Upper lobe of left lung (tissue), 6 donors: Measurements from ENCODE around the gene UGT2A1. TPM values are rescaled to one million over a fixed set of nuclear protein-coding genes. Genes with fewer than 3 reads are reported as not detected.

Experiments
- ATAC-seq, 2 donors: fragments of 200-7000 bp; cut with Tn5 transposase; one replicate each; pipeline ENCODE4 v1.9.1; 2022; ENCODE audit warnings: mild to moderate bottlenecking in 2 of 2, moderate library complexity in 2 of 2; ENCODE audit not compliant: low FRiP score in 2 of 2
- DNase-seq, 2 donors: peaks; one replicate each; pipeline ENCODE4 v3.0.0-alpha.2; 2019 to 2020
- H3K27ac ChIP-seq, 4 donors: fragments of 200-600 bp; sonication (generic); one replicate each; pipeline ENCODE4 v1.5.1; 2016 to 2019
- H3K27me3 ChIP-seq, 4 donors: fragments of 200-600 bp; sonication (generic); one replicate each; pipeline ENCODE4 v1.5.1; 2017 to 2019
- H3K36me3 ChIP-seq, 4 donors: fragments of 200-600 bp; sonication (generic); one replicate each; pipeline ENCODE4 v1.5.1; 2016 to 2019
- H3K4me1 ChIP-seq, 4 donors: fragments of 200-600 bp; sonication (generic); one replicate each; pipeline ENCODE4 v1.5.1; 2018 to 2019
- H3K4me3 ChIP-seq, 4 donors: fragments of 200-600 bp; sonication (generic); one replicate each; pipeline ENCODE4 v1.5.1; 2017 to 2019; ENCODE audit warnings: mild to moderate bottlenecking in 2 of 4, moderate library complexity in 1 of 4
- H3K9me3 ChIP-seq, 4 donors: fragments of 200-600 bp; sonication (generic); one replicate each; pipeline ENCODE4 v1.5.1; 2018 to 2019
- EP300 ChIP-seq, 4 donors: sonication (generic); formaldehyde crosslinking; IDR thresholded peaks; one replicate each; pipeline ENCODE4 v1.5.1; 2017; ENCODE audit warnings: antibody characterized with exemption in 4 of 4, control low read depth in 2 of 4
- POLR2A ChIP-seq, 4 donors: fragments of 450-650 bp; IDR thresholded peaks; one replicate each; pipeline ENCODE4 v1.5.1; 2016 to 2017; ENCODE audit warnings: antibody characterized with exemption in 4 of 4, mild to moderate bottlenecking in 2 of 4
- POLR2AphosphoS5 ChIP-seq, 2 donors: sonication (generic); formaldehyde crosslinking; IDR thresholded peaks; one replicate each; pipeline ENCODE4 v1.5.1; 2017; ENCODE audit warnings: antibody characterized with exemption in 2 of 2
- WGBS, 2 donors: methylation state at CpG; one replicate each; pipeline ENCODE4 v1.1.5; 2017 to 2018; 5-methylcytosine and 5-hydroxymethylcytosine counted together
- small RNA-seq, 4 donors: library from RNA; depleted of rRNA; stranded (forward); fragments of <200 nt; gene quantifications; one replicate each; pipeline ENCODE3, GENCODE V24; 2016
- total RNA-seq, 6 donors: library from RNA; depleted of rRNA in 4 of 6; stranded (reverse); fragments of >200 nt in 4 of 6; gene quantifications; one replicate each; pipeline versions ENCODE4 v1.1.0 to v1.2.1, GENCODE V29; 2016 to 2021
- TF ChIP-seq, protein P1 (sequence below), 6 experiments: fragments of 450-650 bp in 4 of 6; fragments of 200-600 bp in 2 of 6; sonication (generic) in 2 of 6; IDR thresholded peaks; one replicate each; pipeline ENCODE4 v1.5.1; 2016 to 2019; ENCODE audit warnings: antibody characterized with exemption in 6 of 6
- donor health status: DM: no; HTN: no; CAD: no; lungs with moderate emphysema.
- donor health status: DM: no; HTN: yes; CAD: no; lungs with severe emphysema.

Gene UGT2A1
- total RNA-seq, 6 donors from 2014 or later, result 0.59 TPM; not detected in 5

- ATAC-seq (no peak), DNase-seq (no peak)
- no peak overlapping the region for H3K4me3 ChIP-seq
- no peak overlapping the region for H3K27ac ChIP-seq
- no peaks in the 10 kb centered on the region for H3K27me3 ChIP-seq
- H3K36me3 ChIP-seq, result no peaks in the 10 kb centered on the region
- 47 to 51% methylated on average over 6 of the region's 6 CpGs for WGBS, 2 donors
- H3K4me1 ChIP-seq, result no peaks in the 10 kb centered on the region
- no peaks in the 10 kb centered on the region for H3K9me3 ChIP-seq
- no peak for TF ChIP-seq POLR2AphosphoS5 (IDR thresholded peaks at IDR 0.05)
- no peak for TF ChIP-seq POLR2A (IDR thresholded peaks at IDR 0.05)
- no peak for TF ChIP-seq EP300 (IDR thresholded peaks at IDR 0.05)
- TF ChIP-seq, protein P1, sequence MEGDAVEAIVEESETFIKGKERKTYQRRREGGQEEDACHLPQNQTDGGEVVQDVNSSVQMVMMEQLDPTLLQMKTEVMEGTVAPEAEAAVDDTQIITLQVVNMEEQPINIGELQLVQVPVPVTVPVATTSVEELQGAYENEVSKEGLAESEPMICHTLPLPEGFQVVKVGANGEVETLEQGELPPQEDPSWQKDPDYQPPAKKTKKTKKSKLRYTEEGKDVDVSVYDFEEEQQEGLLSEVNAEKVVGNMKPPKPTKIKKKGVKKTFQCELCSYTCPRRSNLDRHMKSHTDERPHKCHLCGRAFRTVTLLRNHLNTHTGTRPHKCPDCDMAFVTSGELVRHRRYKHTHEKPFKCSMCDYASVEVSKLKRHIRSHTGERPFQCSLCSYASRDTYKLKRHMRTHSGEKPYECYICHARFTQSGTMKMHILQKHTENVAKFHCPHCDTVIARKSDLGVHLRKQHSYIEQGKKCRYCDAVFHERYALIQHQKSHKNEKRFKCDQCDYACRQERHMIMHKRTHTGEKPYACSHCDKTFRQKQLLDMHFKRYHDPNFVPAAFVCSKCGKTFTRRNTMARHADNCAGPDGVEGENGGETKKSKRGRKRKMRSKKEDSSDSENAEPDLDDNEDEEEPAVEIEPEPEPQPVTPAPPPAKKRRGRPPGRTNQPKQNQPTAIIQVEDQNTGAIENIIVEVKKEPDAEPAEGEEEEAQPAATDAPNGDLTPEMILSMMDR (IDR thresholded peaks at IDR 0.05), result no peak
These were observed 106.8 kb downstream of the UGT2A1 start for GRCh38 chr4:69546134-69546765.

Small RNA genes within 50 kb of the gene (small RNA-seq; reads per million reads assigned to genes)
- gene UGT2A2, result 0 reads per million in 4 donors

Other genes with a start within 250 kb of the UGT2A1 start
- gene UGT2B4, start 157.3 kb downstream of the UGT2A1 start, total RNA-seq, result 1 to 10 TPM in 1 of 6 donors, under 1 TPM in 2, not detected in 3; 0.24 to 1.8 (median 0.74) TPM
- not detected for gene UGT2A2, start 13.6 kb downstream of the UGT2A1 start, total RNA-seq
- gene SULT1B1, start 107.4 kb upstream of the UGT2A1 start, total RNA-seq, result 10 to 100 TPM in 1 of 6 donors, 1 to 10 TPM in 5; 2.1 to 12.9 (median 4.9) TPM
- gene SULT1E1, start 206.9 kb upstream of the UGT2A1 start, total RNA-seq, result 1 to 10 TPM in 5 of 6 donors, not detected in 1; 1.2 to 4.3 (median 2.2) TPM